OCI-LY3 (cell line): Measurements from ENCODE around the gene DEPDC5.

Experiments
- EZH2phosphoT487 ChIP-seq: fragments of 200-600 bp; shearing (Covaris generic); IDR thresholded peaks from 2 replicates; pipeline ENCODE4 v1.6.1; 2018; ENCODE audit warnings: antibody characterized with exemption, mixed run types, low read depth
- TF ChIP-seq, protein P1 (sequence below): fragments of 200-600, 300-600 bp; sonication (generic); IDR thresholded peaks from 2 replicates; pipeline ENCODE4 v1.5.1; 2014; ENCODE audit warnings: antibody characterized with exemption, low read length, low read depth

DNA sequence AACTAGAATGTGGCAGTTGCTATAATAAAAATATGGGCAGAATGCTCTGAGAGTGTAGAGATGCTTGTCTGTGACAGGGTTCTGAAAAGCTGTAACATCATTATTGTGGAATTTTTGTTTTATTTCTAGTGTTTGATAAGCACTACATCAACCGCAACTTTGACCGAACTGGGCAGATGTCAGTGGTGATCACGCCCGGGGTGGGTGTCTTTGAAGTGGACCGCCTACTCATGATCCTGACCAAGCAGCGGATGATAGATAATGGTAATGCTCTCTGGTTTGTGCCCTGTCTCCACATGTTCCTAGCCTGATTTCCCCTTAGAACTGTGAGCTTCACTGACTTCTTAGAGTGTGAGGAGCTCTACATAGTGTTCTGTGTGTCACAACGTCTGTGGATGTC is 48.8 kb downstream of the DEPDC5 start:
- TF ChIP-seq EZH2phosphoT487: no peak
- TF ChIP-seq, protein P1, sequence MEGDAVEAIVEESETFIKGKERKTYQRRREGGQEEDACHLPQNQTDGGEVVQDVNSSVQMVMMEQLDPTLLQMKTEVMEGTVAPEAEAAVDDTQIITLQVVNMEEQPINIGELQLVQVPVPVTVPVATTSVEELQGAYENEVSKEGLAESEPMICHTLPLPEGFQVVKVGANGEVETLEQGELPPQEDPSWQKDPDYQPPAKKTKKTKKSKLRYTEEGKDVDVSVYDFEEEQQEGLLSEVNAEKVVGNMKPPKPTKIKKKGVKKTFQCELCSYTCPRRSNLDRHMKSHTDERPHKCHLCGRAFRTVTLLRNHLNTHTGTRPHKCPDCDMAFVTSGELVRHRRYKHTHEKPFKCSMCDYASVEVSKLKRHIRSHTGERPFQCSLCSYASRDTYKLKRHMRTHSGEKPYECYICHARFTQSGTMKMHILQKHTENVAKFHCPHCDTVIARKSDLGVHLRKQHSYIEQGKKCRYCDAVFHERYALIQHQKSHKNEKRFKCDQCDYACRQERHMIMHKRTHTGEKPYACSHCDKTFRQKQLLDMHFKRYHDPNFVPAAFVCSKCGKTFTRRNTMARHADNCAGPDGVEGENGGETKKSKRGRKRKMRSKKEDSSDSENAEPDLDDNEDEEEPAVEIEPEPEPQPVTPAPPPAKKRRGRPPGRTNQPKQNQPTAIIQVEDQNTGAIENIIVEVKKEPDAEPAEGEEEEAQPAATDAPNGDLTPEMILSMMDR: no peak
